Loucy (cell line): ENCODE measurements around the gene SMURF1.

Experiments
- H2AFZ ChIP-seq: fragments of 200-600 bp; sonication (generic); 2 replicates; pipeline ENCODE4 v1.6.0; 2016; ENCODE audit warnings: antibody characterized with exemption, mild to moderate bottlenecking, low read length, moderate library complexity
- H3F3A ChIP-seq: fragments of 200-600 bp; 2 replicates; pipeline ENCODE4 v1.6.0; 2016; ENCODE audit warnings: antibody characterized with exemption, low read depth, mild to moderate bottlenecking
- H3K27me3 ChIP-seq: fragments of 200-600 bp; sonication (generic); 2 replicates; pipeline ENCODE4 v1.6.1; 2014; ENCODE audit warnings: low read length, mild to moderate bottlenecking; ENCODE audit not compliant: insufficient read depth, poor library complexity, severe bottlenecking
- H3K36me3 ChIP-seq: fragments of 200-600 bp; sonication (generic); 2 replicates; pipeline ENCODE4 v1.6.1; 2016; ENCODE audit warnings: low read length; ENCODE audit not compliant: insufficient read depth
- H3K4me1 ChIP-seq: fragments of 200-600 bp; sonication (generic); 2 replicates; pipeline ENCODE4 v1.5.1; 2014; ENCODE audit warnings: low read length, mild to moderate bottlenecking; ENCODE audit not compliant: insufficient read depth, poor library complexity, severe bottlenecking
- H3K4me2 ChIP-seq: fragments of 200-600 bp; sonication (generic); 2 replicates; pipeline ENCODE4 v1.6.0; 2014; ENCODE audit warnings: antibody characterized with exemption, low read length, low read depth, mild to moderate bottlenecking; ENCODE audit not compliant: poor library complexity, severe bottlenecking
- H3K4me3 ChIP-seq: fragments of 200-600 bp; sonication (generic); 2 replicates; pipeline ENCODE4 v1.5.1; 2014; ENCODE audit warnings: low read length, mild to moderate bottlenecking, mixed read lengths; ENCODE audit not compliant: poor library complexity, severe bottlenecking
- H3K79me2 ChIP-seq: fragments of 200-600 bp; sonication (generic); 2 replicates; pipeline ENCODE4 v1.6.1; 2014; ENCODE audit warnings: low read length; ENCODE audit not compliant: insufficient read depth
- H3K9ac ChIP-seq: fragments of 200-600 bp; sonication (generic); 2 replicates; pipeline ENCODE4 v1.6.0; 2014; ENCODE audit warnings: mild to moderate bottlenecking, low read depth, low read length, moderate library complexity; ENCODE audit not compliant: poor library complexity, severe bottlenecking
- H3K9me2 ChIP-seq: fragments of 200-600 bp; sonication (generic); replicated peaks from 2 replicates; pipeline ENCODE4 v1.6.1; 2016; ENCODE audit warnings: low read depth, low read length, mixed read lengths
- H3K9me3 ChIP-seq: fragments of 200-600 bp; sonication (generic); 2 replicates; pipeline ENCODE4 v1.6.1; 2014; ENCODE audit warnings: mild to moderate bottlenecking, antibody characterized with exemption, low read length, low read depth; ENCODE audit not compliant: insufficient read depth
- H4K20me1 ChIP-seq: fragments of 200-600 bp; sonication (generic); 2 replicates; pipeline ENCODE4 v1.6.0; 2014; ENCODE audit warnings: antibody characterized with exemption, low read length, mild to moderate bottlenecking; ENCODE audit not compliant: insufficient read depth, poor library complexity, severe bottlenecking
- EZH2phosphoT487 ChIP-seq: fragments of 200-600 bp; IDR thresholded peaks from 2 replicates; pipeline ENCODE4 v1.6.1; 2018; ENCODE audit warnings: antibody characterized with exemption, mild to moderate bottlenecking, moderate library complexity, borderline replicate concordance
- TF ChIP-seq, protein P1 (sequence below): fragments of 200-600 bp; sonication (generic); conservative IDR thresholded peaks from 2 replicates; pipeline ENCODE4 v1.5.1; 2014; ENCODE audit warnings: mild to moderate bottlenecking, antibody characterized with exemption, low read length

SMURF1 gene

DNA sequence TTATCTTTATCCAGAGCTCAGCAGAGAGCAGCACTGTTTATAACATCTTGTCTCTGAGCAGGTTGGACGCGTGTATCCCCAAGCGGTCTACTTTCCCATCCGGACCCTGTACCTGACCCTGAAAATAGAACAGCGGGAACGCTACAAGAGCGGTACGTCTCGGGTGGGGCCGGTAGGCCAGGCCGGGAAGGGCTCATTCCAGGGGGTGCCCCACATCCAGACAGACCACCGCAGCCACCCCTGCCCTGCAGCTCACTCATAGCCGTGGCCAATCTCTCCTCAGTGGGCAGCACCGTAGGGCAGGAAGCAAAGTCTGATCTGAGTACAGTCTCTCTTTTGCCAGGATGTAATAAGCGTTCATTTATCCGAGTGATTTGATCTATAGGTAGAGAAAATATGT, 151.8 kb downstream of the SMURF1 start:
- Histone ChIP-seq H3K9ac (no peak overlapping the region), H4K20me1 (no peaks in the 10 kb centered on the region), H3K9me2 (no peaks in the 10 kb centered on the region), H2AFZ (no peak overlapping the region), H3K27me3 (no peaks in the 10 kb centered on the region), H3K79me2 (no peaks in the 10 kb centered on the region), H3K4me1 (no peaks in the 10 kb centered on the region), H3K4me2 (no peak overlapping the region), H3K9me3 (no peaks in the 10 kb centered on the region), H3K36me3 (peaks cover 92% of the 10 kb centered on the region; the same call in 1 of the 2 replicates), H3K4me3 (no peak overlapping the region), H3F3A (no peaks in the 10 kb centered on the region)
- TF ChIP-seq EZH2phosphoT487 = no peak
- TF ChIP-seq, protein P1, sequence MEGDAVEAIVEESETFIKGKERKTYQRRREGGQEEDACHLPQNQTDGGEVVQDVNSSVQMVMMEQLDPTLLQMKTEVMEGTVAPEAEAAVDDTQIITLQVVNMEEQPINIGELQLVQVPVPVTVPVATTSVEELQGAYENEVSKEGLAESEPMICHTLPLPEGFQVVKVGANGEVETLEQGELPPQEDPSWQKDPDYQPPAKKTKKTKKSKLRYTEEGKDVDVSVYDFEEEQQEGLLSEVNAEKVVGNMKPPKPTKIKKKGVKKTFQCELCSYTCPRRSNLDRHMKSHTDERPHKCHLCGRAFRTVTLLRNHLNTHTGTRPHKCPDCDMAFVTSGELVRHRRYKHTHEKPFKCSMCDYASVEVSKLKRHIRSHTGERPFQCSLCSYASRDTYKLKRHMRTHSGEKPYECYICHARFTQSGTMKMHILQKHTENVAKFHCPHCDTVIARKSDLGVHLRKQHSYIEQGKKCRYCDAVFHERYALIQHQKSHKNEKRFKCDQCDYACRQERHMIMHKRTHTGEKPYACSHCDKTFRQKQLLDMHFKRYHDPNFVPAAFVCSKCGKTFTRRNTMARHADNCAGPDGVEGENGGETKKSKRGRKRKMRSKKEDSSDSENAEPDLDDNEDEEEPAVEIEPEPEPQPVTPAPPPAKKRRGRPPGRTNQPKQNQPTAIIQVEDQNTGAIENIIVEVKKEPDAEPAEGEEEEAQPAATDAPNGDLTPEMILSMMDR = no peak

DNA sequence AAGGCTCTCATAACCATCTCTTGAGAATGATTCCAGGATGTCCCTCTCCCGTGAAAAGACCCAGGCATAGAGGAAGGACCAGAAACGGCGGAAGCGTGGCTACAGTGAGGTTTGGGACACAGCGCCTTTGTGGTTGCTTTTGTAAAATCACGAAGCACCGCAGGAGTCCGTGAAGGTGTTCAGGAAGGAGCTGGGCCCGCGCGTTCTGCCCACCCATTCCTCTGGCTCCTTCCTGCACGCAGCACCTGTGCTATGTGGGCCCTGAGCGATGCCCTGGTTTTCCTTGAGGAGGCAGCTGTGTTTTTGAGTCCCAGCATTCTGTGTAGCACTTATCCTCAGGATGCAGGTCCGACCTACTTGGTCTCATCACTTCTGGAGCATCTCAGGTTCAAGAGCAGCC, 152.8 kb downstream of the SMURF1 start:
- no peaks in the 10 kb centered on the region for H3K9me2 ChIP-seq
- TF ChIP-seq, protein P1 = no peak
- TF ChIP-seq EZH2phosphoT487 = no peak

DNA sequence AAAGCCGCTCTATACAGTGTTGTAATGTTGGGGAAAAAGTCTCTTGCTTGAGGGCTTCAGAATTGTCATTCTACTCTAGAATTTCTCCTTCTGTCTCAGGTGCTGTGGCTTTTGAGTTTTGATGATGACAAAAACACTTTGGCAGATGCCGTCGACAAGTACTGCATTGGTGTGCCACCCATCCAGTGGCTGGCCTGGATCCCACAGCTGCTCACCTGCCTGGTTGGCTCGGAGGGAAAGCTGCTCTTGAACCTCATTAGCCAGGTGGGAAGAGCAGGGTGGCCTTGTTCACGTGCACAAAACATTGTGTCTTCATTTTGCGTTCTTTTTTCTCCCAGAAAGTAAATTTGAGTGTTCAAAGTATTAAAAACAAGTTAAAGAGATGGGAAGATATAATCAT, 153.6 kb downstream of the SMURF1 start:
- H3K4me3 ChIP-seq = no peak overlapping the region
- no peaks in the 10 kb centered on the region for H3K27me3 ChIP-seq
- H3K9me2 ChIP-seq = no peaks in the 10 kb centered on the region
- TF ChIP-seq EZH2phosphoT487 = no peak
- TF ChIP-seq, protein P1 = no peak
- H4K20me1 ChIP-seq = no peaks in the 10 kb centered on the region
- no peaks in the 10 kb centered on the region for H3K4me1 ChIP-seq
- H3F3A ChIP-seq = no peaks in the 10 kb centered on the region
- peaks cover 97% of the 10 kb centered on the region for H3K36me3 ChIP-seq
- H3K9ac ChIP-seq = no peak overlapping the region
- H3K9me3 ChIP-seq = no peaks in the 10 kb centered on the region
- H2AFZ ChIP-seq = no peak overlapping the region
- no peak overlapping the region for H3K4me2 ChIP-seq
- H3K79me2 ChIP-seq = no peaks in the 10 kb centered on the region

More for the DNA sequence above, 152.8 kb downstream of the SMURF1 start:
- H3K4me2 ChIP-seq = no peak overlapping the region
- no peak overlapping the region for H3K4me3 ChIP-seq
- H3K79me2 ChIP-seq = no peaks in the 10 kb centered on the region
- no peaks in the 10 kb centered on the region for H4K20me1 ChIP-seq
- H3K36me3 ChIP-seq = peaks cover 97% of the 10 kb centered on the region
- no peak overlapping the region for H3K9ac ChIP-seq
- no peaks in the 10 kb centered on the region for H3F3A ChIP-seq
- H3K4me1 ChIP-seq = no peaks in the 10 kb centered on the region
- no peak overlapping the region for H2AFZ ChIP-seq
- no peaks in the 10 kb centered on the region for H3K9me3 ChIP-seq
- H3K27me3 ChIP-seq = no peaks in the 10 kb centered on the region
